Endothelial cell of umbilical vein (primary cell): ENCODE measurements around the gene ROBO2.

Experiments used
- CTCF ChIP-seq, 2 donors: IDR thresholded peaks; 1 replicate in 1 of 2; 2 replicates in 1 of 2; pipeline ENCODE4 v1.5.1; 2011; ENCODE audit warnings: low read length in 2 of 2, mild to moderate bottlenecking in 2 of 2, moderate library complexity in 2 of 2, control low read depth in 1 of 2, inconsistent platforms in 1 of 2, low read depth in 1 of 2; ENCODE audit not compliant: insufficient read depth in 1 of 2; ENCODE audit errors: extremely low read depth in 1 of 2
- EZH2 ChIP-seq: IDR thresholded peaks from 2 replicates; pipeline ENCODE4 v1.6.1; 2012; ENCODE audit warnings: borderline replicate concordance, low read depth, mild to moderate bottlenecking, moderate library complexity, low read length, inconsistent platforms; ENCODE audit not compliant: severe bottlenecking
- MAX ChIP-seq: IDR thresholded peaks from 2 replicates; pipeline ENCODE4 v1.6.1; 2011; ENCODE audit not compliant: insufficient read depth, insufficient read length

GRCh38 chr3:77372018-77372417 lies 332.1 kb downstream of the ROBO2 start:
- TF ChIP-seq CTCF (IDR thresholded peaks at IDR 0.05; ENCODE audit: extremely low read depth in 1 of 2, insufficient read depth in 1 of 2, low read depth in 1 of 2, low read length in 2 of 2) = no peak
- TF ChIP-seq EZH2 = no peak
- no peak for TF ChIP-seq MAX
